SK-N-SH (cell line): ENCODE measurements around the gene CABP4. TPM values are rescaled to one million over a fixed set of nuclear protein-coding genes. Genes with fewer than 3 reads are reported as not detected.

Experiments used
- CTCF ChIA-PET: fragments of 300-600, 350-600 bp; formaldehyde crosslinking; extraction: SDS; loops from one replicate; lab custom pipeline; 2021; lab: Yijun Ruan, JAX
- POLR2A ChIA-PET: fragments of 350-600 bp; sonication (Branson Sonifier 250); formaldehyde crosslinking; extraction: SDS; loops from one replicate; lab custom pipeline; 2020; ENCODE audit warnings: antibody characterized with exemption, inconsistent platforms; lab: Yijun Ruan, JAX
- DNase-seq: peaks from one replicate; pipeline ENCODE4 v3.0.0; 2012
- H2AFZ ChIP-seq: fragments of 200-600 bp; sonication (generic); 2 replicates; pipeline ENCODE4 v1.8.1; 2016; ENCODE audit warnings: antibody characterized with exemption, mild to moderate bottlenecking, low read depth
- H3F3A ChIP-seq: fragments of 200-600 bp; sonication (generic); replicated peaks from 2 replicates; pipeline ENCODE3; 2016; ENCODE audit warnings: antibody characterized with exemption, mild to moderate bottlenecking; ENCODE audit not compliant: insufficient read depth
- H3K27ac ChIP-seq, 2 experiments: fragments of 200-500 bp in 1 of 2; fragments of 200-600 bp in 1 of 2; sonication (Bioruptor generic) in 1 of 2; sonication (generic), shearing (Covaris generic) in 1 of 2; 2 replicates each; pipeline versions ENCODE4 v1.5.1 to v1.6.1; 2014 to 2016; ENCODE audit warnings: low read depth in 2 of 2, inconsistent platforms in 1 of 2, low read length in 1 of 2, mild to moderate bottlenecking in 1 of 2, mixed read lengths in 1 of 2
- H3K27me3 ChIP-seq: fragments of 200-600 bp; sonication (generic), shearing (Covaris generic); 2 replicates; pipeline ENCODE4 v1.6.1; 2016; ENCODE audit warnings: mixed run types; ENCODE audit not compliant: insufficient read depth
- H3K36me3 ChIP-seq, 2 experiments: fragments of 200-500 bp in 1 of 2; fragments of 200-600 bp in 1 of 2; sonication (Bioruptor generic) in 1 of 2; sonication (generic) in 1 of 2; replicated peaks in 1 of 2; 2 replicates each; pipeline versions ENCODE3 to v1.5.1; 2014 to 2016; ENCODE audit warnings: low read length in 1 of 2, mild to moderate bottlenecking in 1 of 2; ENCODE audit not compliant: insufficient read depth in 2 of 2, control insufficient read depth in 1 of 2
- H3K4me1 ChIP-seq, 2 experiments: fragments of 200-500 bp in 1 of 2; fragments of 200-600 bp in 1 of 2; sonication (Bioruptor generic) in 1 of 2; sonication (generic), shearing (Covaris generic) in 1 of 2; 2 replicates each; pipeline versions ENCODE4 v1.5.1 to v1.6.1; 2014 to 2016; ENCODE audit warnings: low read depth in 1 of 2, low read length in 1 of 2, mixed run types in 1 of 2; ENCODE audit not compliant: insufficient read depth in 2 of 2, control insufficient read depth in 1 of 2
- H3K4me2 ChIP-seq: fragments of 200-600 bp; sonication (generic), shearing (Covaris generic); 2 replicates; pipeline ENCODE4 v1.6.1; 2017; ENCODE audit warnings: mixed run types
- H3K4me3 ChIP-seq, 2 experiments: fragments of 200-500 bp in 1 of 2; fragments of 200-600 bp in 1 of 2; sonication (Bioruptor generic) in 1 of 2; sonication (generic), shearing (Covaris generic) in 1 of 2; 2 replicates each; pipeline versions ENCODE4 v1.5.1 to v1.8.1; 2014 to 2016; ENCODE audit warnings: low read depth in 2 of 2, inconsistent platforms in 1 of 2, low read length in 1 of 2, mild to moderate bottlenecking in 1 of 2, mixed read lengths in 1 of 2, moderate library complexity in 1 of 2
- H3K79me2 ChIP-seq: fragments of 200-600 bp; sonication (generic); 2 replicates; pipeline ENCODE4 v1.8.1; 2017; ENCODE audit warnings: mild to moderate bottlenecking; ENCODE audit not compliant: insufficient read depth
- H3K9ac ChIP-seq: fragments of 200-600 bp; sonication (generic); 2 replicates; pipeline ENCODE4 v1.6.1; 2017; ENCODE audit warnings: mixed run types
- H3K9me2 ChIP-seq: fragments of 200-600 bp; sonication (generic); 2 replicates; pipeline ENCODE4 v1.6.1; 2017; ENCODE audit warnings: mixed run types
- H3K9me3 ChIP-seq: fragments of 200-600 bp; sonication (generic); 2 replicates; pipeline ENCODE4 v1.6.1; 2017; ENCODE audit warnings: mixed run types, mild to moderate bottlenecking, moderate library complexity
- H4K20me1 ChIP-seq: fragments of 200-600 bp; sonication (generic); 2 replicates; pipeline ENCODE4 v1.6.1; 2017; ENCODE audit warnings: mild to moderate bottlenecking, mixed run types; ENCODE audit not compliant: insufficient read depth
- CTCF ChIP-seq: fragments of 200-600 bp; sonication (generic); IDR thresholded peaks from 2 replicates; pipeline ENCODE4 v1.6.1; 2017; ENCODE audit warnings: antibody characterized with exemption, mild to moderate bottlenecking, moderate library complexity
- ELF1 ChIP-seq: IDR thresholded peaks from 2 replicates; pipeline ENCODE4 v1.4.0; 2012
- EZH2phosphoT487 ChIP-seq: fragments of 200-600 bp; sonication (generic); IDR thresholded peaks from 2 replicates; pipeline ENCODE4 v1.6.1; 2017; ENCODE audit warnings: low read depth, mixed run types, mild to moderate bottlenecking, antibody characterized with exemption, moderate library complexity, borderline replicate concordance
- GABPA ChIP-seq: IDR thresholded peaks from 2 replicates; pipeline ENCODE4 v1.4.0; 2012; ENCODE audit warnings: low read depth, mild to moderate bottlenecking
- MEF2A ChIP-seq: IDR thresholded peaks from 2 replicates; pipeline ENCODE4 v1.4.0; 2012; ENCODE audit warnings: low read depth, borderline replicate concordance
- PBX3 ChIP-seq: IDR thresholded peaks from 2 replicates; pipeline ENCODE4; 2012
- RAD21 ChIP-seq: IDR thresholded peaks from 2 replicates; pipeline ENCODE4 v1.6.1; 2012; ENCODE audit warnings: mild to moderate bottlenecking, low read length
- RFX5 ChIP-seq: IDR thresholded peaks from 2 replicates; pipeline ENCODE4 v1.6.1; 2012; ENCODE audit warnings: mild to moderate bottlenecking, improper control_type of control experiment, low read length
- RXRA ChIP-seq: IDR thresholded peaks from 2 replicates; pipeline ENCODE4 v1.4.0; 2012; ENCODE audit warnings: low read depth, mild to moderate bottlenecking, borderline replicate concordance
- SIN3A ChIP-seq: IDR thresholded peaks from 2 replicates; pipeline ENCODE4 v1.6.1; 2012; ENCODE audit warnings: low read depth, mild to moderate bottlenecking, low read length, moderate library complexity, borderline replicate concordance
- SMC3 ChIP-seq: IDR thresholded peaks from 2 replicates; pipeline ENCODE4 v1.6.1; 2012; ENCODE audit warnings: low read depth, low read length, improper control_type of control experiment
- TAF1 ChIP-seq: IDR thresholded peaks from 2 replicates; pipeline ENCODE4 v1.6.1; 2012; ENCODE audit warnings: low read depth, mild to moderate bottlenecking, low read length, moderate library complexity, borderline replicate concordance
- USF1 ChIP-seq: IDR thresholded peaks from 2 replicates; pipeline ENCODE4 v1.4.0; 2012; ENCODE audit warnings: low read depth, borderline replicate concordance
- USF2 ChIP-seq: fragments of 150-350 bp; IDR thresholded peaks from 2 replicates; pipeline ENCODE4 v1.6.1; 2017; ENCODE audit warnings: antibody characterized with exemption, low read length, low read depth, borderline replicate concordance
- WGBS: methylation state at CpG from one replicate; pipeline ENCODE4 v1.1.6; 2017; ENCODE audit warnings: low lambda C conversion rate; 5-methylcytosine and 5-hydroxymethylcytosine counted together
- polyA plus RNA-seq, 3 experiments: library from polyadenylated mRNA; depleted of rRNA; stranded (reverse); fragments of >200 nt; gene quantifications; 2 replicates each; pipeline ENCODE4 v1.2.3, GENCODE V29; 2012

CABP4 gene
- polyA plus RNA-seq, 1 of the 3 experiments (the other 2 are of a cell fraction): not detected

GRCh38 chr11:67416416-67417335, 38.5 kb upstream of the CABP4 start (continued):
- TF ChIP-seq CTCF (no peak), USF1 (no peak), USF2 (no peak), GABPA (no peak), RFX5 (no peak), SIN3A (no peak), TAF1 (no peak), MEF2A (no peak), EZH2phosphoT487 (no peak), RAD21 (no peak), SMC3 (no peak), PBX3 (no peak), RXRA (no peak), ELF1 (no peak)
- TF ChIP-seq, all 33 proteins: peak for 0

- CTCF ChIA-PET: interaction anchor here (1.7 kb wide), 1 partner anchor 16 kb away, joined by 4 read pairs; the partner anchor contains the start of gene PPP1CA
- H3F3A ChIP-seq: no peaks in the 10 kb centered on the region
- no peak overlapping the region for H3K9ac ChIP-seq
- no peak for DNase-seq
- H3K36me3 ChIP-seq: no peaks in the 10 kb centered on the region
- H3K4me2 ChIP-seq: no peak overlapping the region
- H3K79me2 ChIP-seq: no peaks in the 10 kb centered on the region
- no peaks in the 10 kb centered on the region for H3K9me2 ChIP-seq
- H3K27ac ChIP-seq: no peak overlapping the region
- peaks cover 8 to 9% of the 10 kb centered on the region in 2 experiments; a peak in 2 of 4 replicates for H3K4me1 ChIP-seq
- H3K4me3 ChIP-seq: no peak overlapping the region
- H3K9me3 ChIP-seq: no peaks in the 10 kb centered on the region
- no peak overlapping the region for H2AFZ ChIP-seq
- TF ChIP-seq SMC3: no peak
- WGBS: 90% methylated on average over 2 of the region's 12 CpGs
- POLR2A ChIA-PET: no interaction called here
- H4K20me1 ChIP-seq: no peaks in the 10 kb centered on the region
- no peaks in the 10 kb centered on the region for H3K27me3 ChIP-seq
Observed at GRCh38 chr11:67417425-67417824, 37.7 kb upstream of the CABP4 start.
